GM12801 (cell line): ENCODE measurements around the gene FLAD1.

Experiments
- TF ChIP-seq, protein P1 (sequence below): IDR thresholded peaks from one replicate; pipeline ENCODE4 v1.5.1; 2011; ENCODE audit warnings: control low read depth; ENCODE audit not compliant: insufficient read length; ENCODE audit errors: extremely low read depth

The FLAD1 gene

DNA sequence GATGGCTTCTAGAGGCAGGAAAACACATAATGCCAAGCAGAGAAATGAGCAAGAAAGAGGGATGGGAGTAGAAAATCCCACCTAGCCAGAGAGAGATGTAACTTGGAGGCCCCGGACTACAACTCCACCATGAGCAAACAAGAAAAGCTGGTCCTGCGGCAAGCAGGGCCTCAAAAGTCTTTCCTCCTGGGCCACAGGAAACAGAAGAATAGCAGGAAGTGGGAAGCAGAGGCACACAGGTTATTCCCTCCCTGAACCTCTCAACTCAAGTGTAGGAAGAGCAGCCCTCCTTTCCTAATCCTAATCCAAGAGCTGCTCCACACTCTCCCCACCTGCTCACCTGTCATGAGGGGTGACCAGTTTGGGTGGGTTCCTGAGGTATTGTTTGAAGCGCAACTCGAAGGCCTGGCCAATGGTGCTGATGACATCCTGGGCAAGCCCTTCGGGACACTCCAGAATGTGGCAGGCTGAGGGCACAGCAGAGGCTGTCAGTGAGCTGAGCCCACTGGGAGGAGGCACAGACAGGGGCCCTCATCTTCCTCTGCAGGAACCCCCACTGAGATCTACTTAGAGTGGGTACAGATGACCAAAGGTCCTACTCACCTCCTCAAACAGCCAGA lies 15.7 kb upstream of the FLAD1 start:
- TF ChIP-seq, protein P1, sequence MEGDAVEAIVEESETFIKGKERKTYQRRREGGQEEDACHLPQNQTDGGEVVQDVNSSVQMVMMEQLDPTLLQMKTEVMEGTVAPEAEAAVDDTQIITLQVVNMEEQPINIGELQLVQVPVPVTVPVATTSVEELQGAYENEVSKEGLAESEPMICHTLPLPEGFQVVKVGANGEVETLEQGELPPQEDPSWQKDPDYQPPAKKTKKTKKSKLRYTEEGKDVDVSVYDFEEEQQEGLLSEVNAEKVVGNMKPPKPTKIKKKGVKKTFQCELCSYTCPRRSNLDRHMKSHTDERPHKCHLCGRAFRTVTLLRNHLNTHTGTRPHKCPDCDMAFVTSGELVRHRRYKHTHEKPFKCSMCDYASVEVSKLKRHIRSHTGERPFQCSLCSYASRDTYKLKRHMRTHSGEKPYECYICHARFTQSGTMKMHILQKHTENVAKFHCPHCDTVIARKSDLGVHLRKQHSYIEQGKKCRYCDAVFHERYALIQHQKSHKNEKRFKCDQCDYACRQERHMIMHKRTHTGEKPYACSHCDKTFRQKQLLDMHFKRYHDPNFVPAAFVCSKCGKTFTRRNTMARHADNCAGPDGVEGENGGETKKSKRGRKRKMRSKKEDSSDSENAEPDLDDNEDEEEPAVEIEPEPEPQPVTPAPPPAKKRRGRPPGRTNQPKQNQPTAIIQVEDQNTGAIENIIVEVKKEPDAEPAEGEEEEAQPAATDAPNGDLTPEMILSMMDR: no peak

DNA sequence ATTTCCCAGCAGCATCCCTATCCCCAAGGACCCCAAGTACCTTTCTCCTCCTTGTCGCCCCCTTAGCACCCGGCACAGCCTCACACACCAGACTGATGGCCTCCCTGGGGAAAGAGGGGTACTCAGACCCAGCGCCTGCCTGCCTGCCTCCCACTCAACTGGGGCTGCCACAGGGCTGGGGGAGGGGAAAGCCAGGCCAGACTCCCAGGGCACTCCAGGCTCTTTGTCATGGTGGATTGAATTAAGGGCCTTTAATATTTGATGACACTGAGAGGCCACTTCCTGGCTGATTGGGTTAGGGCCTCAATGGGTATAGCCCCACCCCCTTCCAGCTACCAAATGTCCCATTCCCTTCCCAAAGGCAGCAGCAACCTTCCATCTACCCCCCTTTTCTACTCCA lies 14.4 kb upstream of the FLAD1 start:
- TF ChIP-seq, protein P1: no peak

DNA sequence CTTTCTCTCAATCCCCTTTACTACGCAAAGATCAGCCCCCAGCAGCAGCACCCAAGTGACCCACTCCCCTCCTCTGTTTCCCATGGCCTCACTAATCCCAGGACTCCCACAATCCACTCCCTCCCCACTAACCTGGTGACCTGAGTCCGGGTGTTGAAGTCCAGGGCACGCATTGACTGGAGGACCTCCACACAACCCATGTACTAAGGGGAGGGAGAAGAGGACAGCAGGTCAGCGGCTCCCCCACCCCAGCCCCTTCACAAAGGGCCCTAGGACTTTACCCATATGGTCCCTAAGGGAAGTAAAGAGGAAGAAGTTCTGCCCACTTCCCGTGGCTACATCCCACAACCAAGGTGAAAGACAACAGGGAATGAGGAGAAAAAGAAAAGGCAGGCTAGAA lies 13.9 kb upstream of the FLAD1 start:
- TF ChIP-seq, protein P1: no peak

DNA sequence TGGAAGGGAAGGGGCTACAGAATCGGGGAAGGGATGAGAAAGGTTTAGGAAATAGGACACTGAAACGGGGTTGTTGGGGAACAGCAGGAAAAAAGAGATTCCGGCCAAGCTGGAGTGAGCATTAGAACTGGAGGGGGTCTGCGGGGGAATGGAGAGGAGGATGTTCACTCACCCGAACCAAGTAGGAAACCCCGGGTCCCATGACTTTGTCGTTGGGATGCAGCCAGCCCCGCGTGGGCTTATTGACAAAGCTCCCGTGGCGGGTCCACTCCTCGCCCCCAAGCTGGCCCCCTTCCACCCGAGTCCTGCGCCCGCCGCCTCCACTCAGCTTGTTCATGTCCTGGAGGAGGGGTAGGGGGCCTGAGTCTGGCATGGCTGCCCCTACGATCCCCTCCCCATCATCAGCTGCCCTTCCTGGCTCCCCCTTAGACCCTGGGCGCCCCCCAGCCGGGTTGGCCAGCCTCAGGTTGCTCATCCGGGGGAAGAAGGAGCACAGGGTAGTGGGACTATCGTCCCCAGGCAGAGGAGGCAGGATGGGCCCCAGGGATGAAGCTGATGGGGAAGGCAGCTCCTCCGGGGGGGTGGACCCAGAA lies 13.2 kb upstream of the FLAD1 start:
- TF ChIP-seq, protein P1: no peak

DNA sequence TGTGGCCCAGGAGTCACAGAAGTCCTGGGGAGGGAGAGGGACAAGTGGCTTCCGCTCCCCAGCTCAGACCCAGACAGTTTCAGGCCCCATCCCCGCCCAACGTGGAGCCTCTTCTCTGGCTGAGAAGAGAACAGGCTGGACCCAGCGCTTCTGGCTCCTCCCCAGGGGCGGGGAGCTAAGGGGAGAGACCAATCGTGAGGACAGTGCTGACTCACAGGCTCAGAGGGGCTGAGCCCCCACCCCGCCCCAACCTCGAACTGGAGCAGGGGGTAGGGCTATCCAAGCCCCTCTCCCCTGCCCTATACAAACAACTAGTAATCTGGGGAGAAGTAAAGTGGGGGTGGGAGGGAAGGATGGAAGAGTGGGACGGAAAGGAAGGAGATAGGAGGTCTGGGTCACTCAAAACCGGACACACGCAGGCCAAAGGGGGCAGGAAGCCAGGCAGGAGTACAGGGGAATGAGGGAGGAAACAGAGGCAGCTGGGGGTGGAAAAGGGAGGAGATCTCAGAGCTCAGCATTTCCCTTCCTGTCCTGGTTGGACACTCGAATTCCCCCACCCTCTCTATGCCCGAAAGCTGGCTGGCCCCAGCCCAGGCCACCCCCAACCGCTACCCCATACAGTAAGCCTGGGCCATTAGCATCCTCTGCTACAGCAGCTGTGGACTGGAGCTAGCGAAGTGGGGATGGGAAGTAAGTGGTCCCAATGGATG lies 12.4 kb upstream of the FLAD1 start, which contains the start of gene SHC1:
Gene SHC1 (minus strand): TSS at position 117 of the 710 bp plus-strand sequence. CDS start 221 bp downstream, outside the sequence.
- TF ChIP-seq, protein P1: no peak

DNA sequence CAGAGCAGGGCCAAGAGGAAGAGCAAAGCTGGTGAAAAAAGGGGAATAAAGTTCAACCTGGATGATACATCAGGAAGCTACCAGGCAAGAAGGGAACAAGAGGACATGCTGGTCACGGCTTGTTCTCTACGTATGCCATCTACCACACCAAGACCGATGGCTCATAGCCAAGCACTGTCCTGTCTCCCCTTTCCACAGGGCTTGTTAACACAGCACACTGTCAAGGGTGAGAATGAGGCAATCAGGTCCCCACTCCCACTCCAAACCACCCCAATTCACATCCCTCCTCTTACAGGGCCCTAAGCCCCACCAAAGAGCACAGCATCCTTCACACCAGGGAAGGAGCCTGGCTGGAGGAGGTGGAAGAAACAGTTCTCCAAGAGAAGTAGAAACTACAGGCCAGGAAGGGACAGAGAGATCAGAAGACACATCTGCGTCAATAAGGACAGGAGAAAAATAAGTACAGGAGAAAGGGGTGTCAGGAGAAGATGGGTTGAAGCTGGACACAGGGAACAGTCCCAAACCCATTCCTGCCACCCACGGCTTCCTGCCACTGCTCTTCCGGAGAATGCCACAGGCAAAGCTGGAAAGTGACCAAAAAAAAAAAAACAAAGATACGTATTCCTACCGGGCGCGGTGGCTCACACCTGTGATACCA lies 11.7 kb upstream of the FLAD1 start:
- TF ChIP-seq, protein P1: no peak

DNA sequence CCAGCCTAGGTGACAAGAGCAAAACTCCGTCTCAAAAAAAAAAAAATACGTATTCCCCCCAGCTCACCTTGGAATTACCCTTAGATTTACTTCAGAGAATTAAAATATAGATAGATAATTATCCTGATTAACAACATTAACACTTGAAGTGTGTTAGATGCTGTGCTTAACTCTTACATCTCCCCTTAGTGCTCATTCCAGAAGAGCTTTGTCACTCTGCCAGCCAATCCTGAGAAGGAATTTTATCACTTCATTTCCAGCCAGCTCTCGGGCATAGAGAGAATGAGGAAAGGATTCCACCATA lies 11.0 kb upstream of the FLAD1 start:
- TF ChIP-seq, protein P1: no peak
